Measurements from ENCODE around the gene TMEM270.

DNA sequence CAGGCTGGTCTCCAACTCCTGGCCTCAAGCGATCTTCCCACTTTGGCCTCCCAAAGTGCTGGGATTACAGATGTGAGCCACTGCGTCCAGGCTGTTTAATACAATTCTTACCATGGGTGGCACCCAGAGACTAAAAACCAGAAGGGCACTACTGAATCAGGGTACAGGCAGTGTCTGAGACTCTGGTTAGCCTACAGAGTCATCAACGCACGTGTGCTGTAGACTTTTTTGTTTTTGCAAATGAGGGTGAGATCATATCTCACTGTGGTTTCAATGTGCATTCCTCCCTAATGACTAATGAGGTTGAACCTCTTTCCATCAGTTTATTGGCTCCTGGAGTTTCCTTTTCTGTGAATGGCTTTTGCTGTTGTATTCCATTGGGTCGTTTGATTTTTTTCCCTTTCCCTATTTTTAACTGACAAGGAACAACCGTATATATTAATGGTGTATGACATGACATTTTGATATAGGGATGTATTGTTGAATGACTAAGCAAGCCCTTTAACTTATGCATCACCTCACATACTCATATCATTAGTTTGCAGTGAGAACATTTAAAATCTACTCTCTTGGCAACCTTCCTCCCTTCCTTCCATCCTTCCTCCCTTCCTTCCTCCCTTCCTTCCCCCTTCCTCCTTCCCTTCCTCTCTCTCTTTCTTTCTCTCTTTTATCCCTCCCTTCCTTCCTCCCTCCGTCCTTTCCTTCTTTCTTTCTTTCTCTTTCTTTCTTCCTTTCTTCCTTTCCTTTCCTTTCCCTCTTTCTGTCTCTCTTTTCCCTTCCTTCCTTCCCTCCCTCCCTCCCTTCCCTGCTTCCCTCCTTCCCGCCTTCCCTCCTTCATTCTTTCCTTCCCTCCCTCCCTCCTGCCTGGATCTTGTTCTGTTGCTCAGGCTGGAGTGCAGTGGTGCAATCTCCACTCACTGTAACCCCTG lies 9.3 kb upstream of the TMEM270 start:
- TF ChIP-seq, protein P1, sequence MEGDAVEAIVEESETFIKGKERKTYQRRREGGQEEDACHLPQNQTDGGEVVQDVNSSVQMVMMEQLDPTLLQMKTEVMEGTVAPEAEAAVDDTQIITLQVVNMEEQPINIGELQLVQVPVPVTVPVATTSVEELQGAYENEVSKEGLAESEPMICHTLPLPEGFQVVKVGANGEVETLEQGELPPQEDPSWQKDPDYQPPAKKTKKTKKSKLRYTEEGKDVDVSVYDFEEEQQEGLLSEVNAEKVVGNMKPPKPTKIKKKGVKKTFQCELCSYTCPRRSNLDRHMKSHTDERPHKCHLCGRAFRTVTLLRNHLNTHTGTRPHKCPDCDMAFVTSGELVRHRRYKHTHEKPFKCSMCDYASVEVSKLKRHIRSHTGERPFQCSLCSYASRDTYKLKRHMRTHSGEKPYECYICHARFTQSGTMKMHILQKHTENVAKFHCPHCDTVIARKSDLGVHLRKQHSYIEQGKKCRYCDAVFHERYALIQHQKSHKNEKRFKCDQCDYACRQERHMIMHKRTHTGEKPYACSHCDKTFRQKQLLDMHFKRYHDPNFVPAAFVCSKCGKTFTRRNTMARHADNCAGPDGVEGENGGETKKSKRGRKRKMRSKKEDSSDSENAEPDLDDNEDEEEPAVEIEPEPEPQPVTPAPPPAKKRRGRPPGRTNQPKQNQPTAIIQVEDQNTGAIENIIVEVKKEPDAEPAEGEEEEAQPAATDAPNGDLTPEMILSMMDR (IDR thresholded peaks at IDR 0.05 in 2 of 3, conservative IDR thresholded peaks at IDR 0.05 in 1 of 3; ENCODE audit: borderline replicate concordance in 1 of 3, insufficient read depth in 1 of 3, low read depth in 2 of 3, low read length in 2 of 3): no peak
- TF ChIP-seq ZFX (IDR thresholded peaks at IDR 0.05) (no peak), POLR2A (IDR thresholded peaks at IDR 0.05; ENCODE audit: borderline replicate concordance, extremely low read depth, insufficient read depth, insufficient read length) (no peak), POLR2AphosphoS5 (IDR thresholded peaks at IDR 0.05; ENCODE audit: low read depth, low read length) (peak; percentile 58), SP1 (IDR thresholded peaks at IDR 0.05; ENCODE audit: low read depth) (no peak)
- TF ChIP-seq, protein P2, sequence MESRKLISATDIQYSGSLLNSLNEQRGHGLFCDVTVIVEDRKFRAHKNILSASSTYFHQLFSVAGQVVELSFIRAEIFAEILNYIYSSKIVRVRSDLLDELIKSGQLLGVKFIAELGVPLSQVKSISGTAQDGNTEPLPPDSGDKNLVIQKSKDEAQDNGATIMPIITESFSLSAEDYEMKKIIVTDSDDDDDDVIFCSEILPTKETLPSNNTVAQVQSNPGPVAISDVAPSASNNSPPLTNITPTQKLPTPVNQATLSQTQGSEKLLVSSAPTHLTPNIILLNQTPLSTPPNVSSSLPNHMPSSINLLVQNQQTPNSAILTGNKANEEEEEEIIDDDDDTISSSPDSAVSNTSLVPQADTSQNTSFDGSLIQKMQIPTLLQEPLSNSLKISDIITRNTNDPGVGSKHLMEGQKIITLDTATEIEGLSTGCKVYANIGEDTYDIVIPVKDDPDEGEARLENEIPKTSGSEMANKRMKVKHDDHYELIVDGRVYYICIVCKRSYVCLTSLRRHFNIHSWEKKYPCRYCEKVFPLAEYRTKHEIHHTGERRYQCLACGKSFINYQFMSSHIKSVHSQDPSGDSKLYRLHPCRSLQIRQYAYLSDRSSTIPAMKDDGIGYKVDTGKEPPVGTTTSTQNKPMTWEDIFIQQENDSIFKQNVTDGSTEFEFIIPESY (IDR thresholded peaks at IDR 0.05; ENCODE audit: extremely low read depth, insufficient replicate concordance, low read length): no peak
- TF ChIP-seq, protein P3, sequence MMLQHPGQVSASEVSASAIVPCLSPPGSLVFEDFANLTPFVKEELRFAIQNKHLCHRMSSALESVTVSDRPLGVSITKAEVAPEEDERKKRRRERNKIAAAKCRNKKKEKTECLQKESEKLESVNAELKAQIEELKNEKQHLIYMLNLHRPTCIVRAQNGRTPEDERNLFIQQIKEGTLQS (IDR thresholded peaks at IDR 0.05): no peak

Measured in HCT116 (cell line).